Ectodermal cell (in vitro differentiated cells): ENCODE measurements around the gene DDX10.

Experiments
- H3K27ac ChIP-seq: 2 replicates; pipeline ENCODE4 v1.7.0; 2013; ENCODE audit warnings: mild to moderate bottlenecking, low read depth, low read length; ENCODE audit not compliant: insufficient read depth, poor library complexity, severe bottlenecking
- H3K27me3 ChIP-seq: 2 replicates; pipeline ENCODE4 v1.7.0; 2013; ENCODE audit warnings: mild to moderate bottlenecking, low read length; ENCODE audit not compliant: insufficient read depth, control insufficient read depth, poor library complexity, severe bottlenecking
- H3K36me3 ChIP-seq: one replicate; pipeline ENCODE4 v1.7.0; 2013; ENCODE audit warnings: low read length; ENCODE audit not compliant: control insufficient read depth, insufficient read depth
- H3K4me1 ChIP-seq: one replicate; pipeline ENCODE4 v1.7.0; 2013; ENCODE audit warnings: low read length; ENCODE audit not compliant: control insufficient read depth, insufficient read depth
- H3K4me3 ChIP-seq: 2 replicates; pipeline ENCODE4 v1.7.0; 2013; ENCODE audit warnings: low read depth, low read length, control low read depth; ENCODE audit not compliant: insufficient read depth
- H3K9me3 ChIP-seq: 2 replicates; pipeline ENCODE4 v1.7.0; 2013; ENCODE audit warnings: mild to moderate bottlenecking, low read length, moderate library complexity; ENCODE audit not compliant: control insufficient read depth
- WGBS, 2 experiments: methylation state at CpG; one replicate each; pipeline ENCODE4 v1.1.7; 2013; ENCODE audit warnings: missing lambda C conversion rate in 2 of 2; 5-methylcytosine and 5-hydroxymethylcytosine counted together

The DDX10 gene

DNA sequence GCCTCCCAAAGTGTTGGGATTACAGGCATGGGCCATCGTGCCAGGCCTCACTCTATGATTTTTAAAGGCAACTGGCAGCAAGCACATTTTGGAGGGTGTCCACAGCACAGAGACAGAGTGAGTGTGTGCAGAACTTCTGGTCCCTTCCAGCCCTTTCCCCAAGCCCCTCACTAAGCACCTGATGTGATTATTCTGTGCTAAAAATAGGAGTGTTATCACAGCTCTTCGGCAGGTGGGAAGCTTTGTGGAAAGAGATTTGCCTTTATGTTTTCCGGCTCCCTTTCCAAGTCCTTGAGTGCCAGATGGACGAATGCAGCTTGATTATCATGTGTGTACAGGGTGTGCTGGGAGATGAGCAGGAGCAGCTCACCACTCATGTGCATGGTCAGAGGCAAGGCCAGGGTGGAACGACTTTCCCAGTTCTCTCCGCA is 310.8 kb downstream of the DDX10 start:
- H3K4me1 ChIP-seq: no peaks in the 10 kb centered on the region
- 91 to 95% methylated on average over 5 to 6 of the region's 6 CpGs for WGBS, 2 experiments
- no peaks in the 10 kb centered on the region for H3K27me3 ChIP-seq
- H3K9me3 ChIP-seq: no peaks in the 10 kb centered on the region
- no peak overlapping the region for H3K4me3 ChIP-seq
- no peaks in the 10 kb centered on the region for H3K36me3 ChIP-seq
- H3K27ac ChIP-seq: no peak overlapping the region

DNA sequence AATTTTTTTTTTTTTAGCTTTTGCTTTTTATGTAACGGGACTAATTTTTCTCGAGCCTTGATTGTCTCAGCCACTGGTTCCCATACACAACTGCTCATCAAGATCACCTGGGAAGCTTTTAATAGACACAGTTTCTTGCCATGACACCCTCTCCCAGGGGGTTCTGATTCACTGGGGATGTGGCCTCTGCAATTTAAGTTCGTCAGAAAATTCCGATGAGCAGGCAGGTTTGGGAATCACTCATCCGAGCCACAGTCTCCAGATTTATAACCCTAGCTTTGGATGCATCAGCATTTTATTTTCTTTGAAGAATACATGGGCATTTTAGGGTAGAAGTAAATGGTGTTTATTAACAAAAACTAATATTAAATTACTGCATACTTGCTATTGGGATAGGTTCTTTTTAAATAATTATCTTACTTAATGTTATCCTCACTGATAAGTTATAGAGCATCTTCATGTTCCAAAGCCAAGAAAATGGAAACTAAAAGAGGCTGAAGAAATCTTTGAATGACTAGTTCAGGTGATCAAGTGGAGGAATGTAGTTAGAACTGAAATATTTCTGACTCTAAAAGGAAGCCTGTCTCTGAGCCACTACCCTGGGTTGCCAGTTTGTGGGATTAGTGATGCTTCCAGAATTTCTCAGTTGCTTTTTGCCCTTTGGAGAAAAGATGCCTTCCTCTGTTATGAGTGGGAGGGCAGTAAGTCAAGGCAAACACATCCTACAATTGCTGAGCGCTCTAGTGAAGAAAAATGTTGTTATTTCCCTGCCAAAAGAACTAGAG is 319.0 kb downstream of the DDX10 start:
- H3K4me3 ChIP-seq: no peak overlapping the region
- H3K27me3 ChIP-seq: no peaks in the 10 kb centered on the region
- no peak overlapping the region for H3K27ac ChIP-seq
- H3K4me1 ChIP-seq: no peaks in the 10 kb centered on the region
- no peaks in the 10 kb centered on the region for H3K36me3 ChIP-seq
- WGBS, 2 experiments: 79 to 84% methylated on average over 6 of the region's 6 CpGs
- no peaks in the 10 kb centered on the region for H3K9me3 ChIP-seq

DNA sequence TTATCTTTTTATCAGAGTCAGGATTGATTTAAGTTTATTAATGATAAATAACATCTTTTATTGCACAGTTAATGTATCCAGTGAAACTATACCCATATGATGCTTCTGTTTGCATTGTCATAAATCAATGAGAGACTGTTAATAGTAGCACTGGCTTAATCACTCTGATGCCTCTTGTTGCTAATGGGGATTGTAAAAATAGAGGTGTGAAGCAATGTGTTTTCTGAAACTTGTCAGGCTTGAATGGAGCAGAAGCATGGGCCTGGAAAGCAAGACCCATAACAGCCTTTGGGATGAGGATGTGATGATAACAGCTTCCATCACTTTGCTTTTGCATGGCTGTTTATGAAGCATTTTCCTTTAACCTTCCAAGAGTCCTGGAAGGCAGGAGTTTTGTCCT is 319.7 kb downstream of the DDX10 start:
- no peaks in the 10 kb centered on the region for H3K27me3 ChIP-seq
- no peak overlapping the region for H3K27ac ChIP-seq
- no peaks in the 10 kb centered on the region for H3K9me3 ChIP-seq
- H3K4me1 ChIP-seq: no peaks in the 10 kb centered on the region
- no peaks in the 10 kb centered on the region for H3K36me3 ChIP-seq
- H3K4me3 ChIP-seq: no peak overlapping the region

DNA sequence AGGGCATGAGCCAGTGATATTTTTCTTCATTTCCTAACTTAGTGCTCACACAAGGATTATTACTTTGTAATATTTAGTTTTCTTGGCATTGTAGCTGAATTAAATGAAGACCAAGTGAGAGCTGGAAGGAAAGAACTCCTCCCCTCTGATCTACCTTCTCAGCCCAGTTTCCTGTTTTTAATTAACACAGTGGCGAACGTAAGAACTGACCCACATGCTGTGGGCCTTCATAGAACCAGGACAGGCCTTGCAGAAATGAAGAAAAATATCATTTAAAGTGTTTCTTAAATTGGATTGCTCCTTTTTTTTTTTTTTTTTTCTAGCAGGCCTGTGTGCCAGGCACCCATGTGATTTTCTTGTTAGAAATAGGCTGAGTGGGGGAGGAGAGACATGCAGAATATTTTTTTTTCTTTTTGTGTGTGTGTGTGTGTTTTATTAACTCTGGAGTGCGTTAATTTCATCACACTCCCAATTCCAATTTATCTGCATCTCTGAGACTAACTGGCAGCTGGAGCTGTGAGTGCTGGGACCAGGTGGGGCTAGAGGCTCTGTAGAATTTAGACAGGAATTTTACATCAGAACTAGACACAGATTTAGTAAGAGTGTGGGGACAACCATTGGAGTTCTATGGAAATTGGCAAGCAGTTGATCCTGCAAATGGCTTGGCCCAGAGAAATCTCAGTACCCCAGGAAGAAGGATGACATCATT is 320.5 kb downstream of the DDX10 start:
- no peaks in the 10 kb centered on the region for H3K36me3 ChIP-seq
- H3K27ac ChIP-seq: no peak overlapping the region
- no peaks in the 10 kb centered on the region for H3K4me1 ChIP-seq
- H3K4me3 ChIP-seq: no peak overlapping the region
- no peaks in the 10 kb centered on the region for H3K27me3 ChIP-seq
- 45 to 86% methylated on average over 2 of the region's 3 CpGs for WGBS, 2 experiments
- H3K9me3 ChIP-seq: no peaks in the 10 kb centered on the region

DNA sequence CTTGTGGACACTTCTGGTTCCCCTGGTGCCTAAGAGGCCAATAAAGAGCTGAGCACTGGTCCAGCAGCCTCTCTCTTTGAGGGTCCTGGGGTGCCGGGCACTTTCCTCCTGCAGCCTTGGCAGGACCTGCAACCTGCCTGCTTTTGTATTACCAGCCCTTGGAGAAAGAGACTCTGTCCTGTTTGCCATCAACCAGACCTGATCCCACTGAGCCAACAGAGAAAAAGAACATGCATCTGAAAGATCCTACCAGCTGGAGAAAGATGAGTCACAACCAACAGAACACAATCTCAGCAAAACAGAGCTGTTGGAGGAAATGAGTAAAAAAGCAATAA is 321.0 kb downstream of the DDX10 start:
- Histone ChIP-seq H3K27ac (no peak overlapping the region), H3K27me3 (no peaks in the 10 kb centered on the region), H3K36me3 (no peaks in the 10 kb centered on the region), H3K4me3 (no peak overlapping the region), H3K9me3 (no peaks in the 10 kb centered on the region), H3K4me1 (no peaks in the 10 kb centered on the region)
- 70 to 75% methylated on average over 1 of the region's 1 CpG for WGBS, 2 experiments
